ENCODE results near the gene TOMM34. TPM values are rescaled to one million over a fixed set of nuclear protein-coding genes. Genes with fewer than 3 reads are reported as not detected.

Gene TOMM34
- total RNA-seq, 1 experiment from 2014 or later = 37.5 TPM

GRCh38 chr20:44976698-44977097, 16.5 kb upstream of the TOMM34 start:
- Histone ChIP-seq H3K27me3 (ENCODE audit: insufficient read depth, low read length) (no peaks in the 10 kb centered on the region), H4K8ac (replicated peaks; ENCODE audit: insufficient read length, low read depth, low read length) (no peak overlapping the region), H4K91ac (ENCODE audit: insufficient read length, low read depth, low read length) (no peak overlapping the region), H4K5ac (ENCODE audit: insufficient read length, low read depth, low read length) (no peak overlapping the region), H2BK20ac (ENCODE audit: low read depth, low read length, poor library complexity, severe bottlenecking) (no peak overlapping the region), H4K20me1 (ENCODE audit: control insufficient read depth, insufficient read depth, insufficient read length) (no peaks in the 10 kb centered on the region), H3K27ac (ENCODE audit: insufficient read length, low read depth, low read length) (no peak overlapping the region), H2BK15ac (ENCODE audit: low read depth, low read length) (no peak overlapping the region), H3K79me1 (ENCODE audit: insufficient read depth, low read depth, low read length, poor library complexity, severe bottlenecking) (no peaks in the 10 kb centered on the region), H3K14ac (ENCODE audit: insufficient read depth, low read length) (no peak overlapping the region), H2BK120ac (ENCODE audit: low read depth, low read length, poor library complexity, severe bottlenecking) (no peak overlapping the region), H3T11ph (ENCODE audit: low read length) (no peak overlapping the region), H3K56ac (ENCODE audit: insufficient read length, low read depth, low read length) (no peak overlapping the region), H3K9ac (ENCODE audit: extremely low read depth, insufficient read length, low read length) (no peak overlapping the region), H3K4ac (ENCODE audit: low read depth, low read length) (no peak overlapping the region), H2AFZ (ENCODE audit: low read length) (no peak overlapping the region), H2BK12ac (ENCODE audit: insufficient read length, low read depth, low read length) (no peak overlapping the region), H3K4me1 (ENCODE audit: insufficient read depth, low read length) (no peaks in the 10 kb centered on the region), H3K23me2 (ENCODE audit: insufficient read length, low read depth, low read length, poor library complexity, severe bottlenecking) (no peaks in the 10 kb centered on the region), H3K4me2 (ENCODE audit: insufficient read depth, insufficient read length, low read length) (no peak overlapping the region), H3K79me2 (ENCODE audit: insufficient read depth, low read length) (no peaks in the 10 kb centered on the region), H2AK5ac (ENCODE audit: insufficient read length, low read length) (no peak overlapping the region), H3K18ac (ENCODE audit: insufficient read length, low read depth, low read length) (no peak overlapping the region), H3K9me3 (ENCODE audit: control insufficient read depth, low read depth, low read length) (no peaks in the 10 kb centered on the region), H2BK5ac (ENCODE audit: insufficient read length, low read length) (no peak overlapping the region), H3K23ac (ENCODE audit: insufficient read length, low read depth, low read length) (no peak overlapping the region)
- H3K4me3 Mint-ChIP-seq = no peak overlapping the region
- no peaks in the 10 kb centered on the region for H3K4me1 Mint-ChIP-seq
- H3K27me3 Mint-ChIP-seq (ENCODE audit: low read depth) = no peaks in the 10 kb centered on the region
- no peak overlapping the region for H3K27ac Mint-ChIP-seq
- peaks cover 17 to 61% (median 55%) of the 10 kb centered on the region in 3 experiments; a peak in 6 of 7 replicates for H3K36me3 Mint-ChIP-seq (ENCODE audit: insufficient read depth in 1 of 3, low read depth in 3 of 3)
- TF ChIP-seq CTCF (conservative IDR thresholded peaks at IDR 0.05) = no peak
- no peaks in the 10 kb centered on the region for H3K9me3 Mint-ChIP-seq
- no peak for DNase-seq
- no CpG with 5 or more reads among the region's 4 CpGs for WGBS (ENCODE audit: extremely low coverage, insufficient read length, low lambda C conversion rate)
